Smooth muscle cell (in vitro differentiated cells): ENCODE measurements around the gene MMP15. TPM values are rescaled to one million over a fixed set of nuclear protein-coding genes. Genes with fewer than 3 reads are reported as not detected.

Source experiments
- DNase-seq: peaks from one replicate; lab custom pipeline; 2025; ENCODE audit not compliant: unreplicated experiment; lab: John Stamatoyannopoulos, UW
- H2AFZ ChIP-seq: fragments of 200-600 bp; sonication (generic); 2 replicates; pipeline ENCODE4 v1.6.0; 2016; ENCODE audit warnings: antibody characterized with exemption, low read depth, mild to moderate bottlenecking
- H3F3A ChIP-seq: fragments of 200-600 bp; sonication (generic); 2 replicates; pipeline ENCODE4 v1.6.0; 2017; ENCODE audit warnings: antibody characterized with exemption, low read depth
- H3K27ac ChIP-seq: fragments of 200-600 bp; sonication (generic); 2 replicates; pipeline ENCODE4 v1.5.1; 2016; ENCODE audit warnings: low read depth, mild to moderate bottlenecking
- H3K27me3 ChIP-seq: fragments of 200-600 bp; sonication (generic); 2 replicates; pipeline ENCODE4 v1.6.1; 2016; ENCODE audit warnings: low read depth, mild to moderate bottlenecking
- H3K36me3 ChIP-seq: fragments of 200-600 bp; sonication (generic); 2 replicates; pipeline ENCODE4 v1.5.1; 2016; ENCODE audit warnings: low read depth
- H3K4me1 ChIP-seq: fragments of 200-600 bp; sonication (generic); 2 replicates; pipeline ENCODE4 v1.5.1; 2016; ENCODE audit warnings: low read depth
- H3K4me2 ChIP-seq: fragments of 200-600 bp; sonication (generic); 2 replicates; pipeline ENCODE4 v1.6.0; 2016; ENCODE audit warnings: mild to moderate bottlenecking
- H3K4me3 ChIP-seq: fragments of 200-600 bp; sonication (generic); 2 replicates; pipeline ENCODE4 v1.5.1; 2016; ENCODE audit warnings: mild to moderate bottlenecking
- H3K79me2 ChIP-seq: fragments of 200-600 bp; sonication (generic); 2 replicates; pipeline ENCODE4 v1.6.0; 2016; ENCODE audit warnings: low read depth, mild to moderate bottlenecking
- H3K9ac ChIP-seq: fragments of 200-600 bp; sonication (generic); 2 replicates; pipeline ENCODE4 v1.6.0; 2016; ENCODE audit warnings: low read depth
- H3K9me3 ChIP-seq: fragments of 200-600 bp; sonication (generic); replicated peaks from 2 replicates; pipeline ENCODE4 v1.5.1; 2016; ENCODE audit warnings: low read depth
- H4K20me1 ChIP-seq: fragments of 200-600 bp; sonication (generic); 2 replicates; pipeline ENCODE4 v1.6.0; 2016; ENCODE audit warnings: low read depth
- WGBS: methylation state at CpG from one replicate; pipeline ENCODE4 v1.1.7; 2016; ENCODE audit warnings: low lambda C conversion rate; 5-methylcytosine and 5-hydroxymethylcytosine counted together
- polyA plus RNA-seq: library from polyadenylated mRNA; unstranded; fragments of >200 nt; fragmentation: Nextera tagmentation; extraction: Ambion mirVana; gene quantifications from 2 replicates; pipeline ENCODE4 v1.2.1, GENCODE V29; 2016
- total RNA-seq: library from RNA; depleted of rRNA; stranded (reverse); fragments of >200 nt; gene quantifications from 2 replicates; pipeline ENCODE4 v1.2.3, GENCODE V29; 2014
- TF ChIP-seq, protein P1 (sequence below): fragments of 200-600 bp; sonication (generic); IDR thresholded peaks from 2 replicates; pipeline ENCODE4 v1.5.1; 2017; ENCODE audit warnings: borderline replicate concordance, mild to moderate bottlenecking, antibody characterized with exemption; ENCODE audit not compliant: insufficient read depth, poor library complexity, severe bottlenecking

The MMP15 gene
- total and polyA plus RNA-seq, 2 experiments from 2014 or later = 2.3 to 5.2 TPM

DNA sequence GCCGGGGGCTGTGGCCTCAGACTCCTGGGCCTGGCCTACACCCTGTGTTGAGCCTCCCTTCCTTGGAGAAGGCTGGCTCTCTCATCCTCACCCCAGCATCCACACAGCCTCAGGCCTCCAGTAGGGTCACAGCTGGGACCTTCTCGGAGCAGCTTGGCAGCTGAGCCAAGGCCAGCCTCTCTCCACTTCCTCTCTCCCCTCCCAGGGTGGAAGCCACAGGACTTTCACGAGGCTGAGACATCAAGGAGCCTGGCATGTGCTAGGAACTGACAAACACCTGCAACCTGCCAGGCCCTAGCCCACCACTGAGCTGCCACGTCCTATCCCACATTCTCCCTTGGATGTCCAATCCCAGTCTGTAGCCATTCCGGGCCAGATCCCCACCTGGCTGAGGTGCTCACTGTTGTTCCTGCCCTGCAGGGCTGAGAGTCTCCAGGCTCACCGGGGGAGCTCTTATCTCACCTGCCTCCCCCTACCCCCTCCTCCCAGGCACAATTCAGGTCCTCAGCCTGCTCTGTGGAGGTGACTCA lies 3.1 kb downstream of the MMP15 start:
- WGBS = 71% methylated on average over 6 of the region's 6 CpGs
- DNase-seq = no peak
- H3K4me1 ChIP-seq = peaks cover 20% of the 10 kb centered on the region
- H3K4me2 ChIP-seq = no peak overlapping the region
- TF ChIP-seq, protein P1, sequence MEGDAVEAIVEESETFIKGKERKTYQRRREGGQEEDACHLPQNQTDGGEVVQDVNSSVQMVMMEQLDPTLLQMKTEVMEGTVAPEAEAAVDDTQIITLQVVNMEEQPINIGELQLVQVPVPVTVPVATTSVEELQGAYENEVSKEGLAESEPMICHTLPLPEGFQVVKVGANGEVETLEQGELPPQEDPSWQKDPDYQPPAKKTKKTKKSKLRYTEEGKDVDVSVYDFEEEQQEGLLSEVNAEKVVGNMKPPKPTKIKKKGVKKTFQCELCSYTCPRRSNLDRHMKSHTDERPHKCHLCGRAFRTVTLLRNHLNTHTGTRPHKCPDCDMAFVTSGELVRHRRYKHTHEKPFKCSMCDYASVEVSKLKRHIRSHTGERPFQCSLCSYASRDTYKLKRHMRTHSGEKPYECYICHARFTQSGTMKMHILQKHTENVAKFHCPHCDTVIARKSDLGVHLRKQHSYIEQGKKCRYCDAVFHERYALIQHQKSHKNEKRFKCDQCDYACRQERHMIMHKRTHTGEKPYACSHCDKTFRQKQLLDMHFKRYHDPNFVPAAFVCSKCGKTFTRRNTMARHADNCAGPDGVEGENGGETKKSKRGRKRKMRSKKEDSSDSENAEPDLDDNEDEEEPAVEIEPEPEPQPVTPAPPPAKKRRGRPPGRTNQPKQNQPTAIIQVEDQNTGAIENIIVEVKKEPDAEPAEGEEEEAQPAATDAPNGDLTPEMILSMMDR = no peak
- no peaks in the 10 kb centered on the region for H3K79me2 ChIP-seq
- no peak overlapping the region for H2AFZ ChIP-seq
- H3K27me3 ChIP-seq = peaks cover 8% of the 10 kb centered on the region
- H3K36me3 ChIP-seq = no peaks in the 10 kb centered on the region
- no peaks in the 10 kb centered on the region for H4K20me1 ChIP-seq
- no peaks in the 10 kb centered on the region for H3F3A ChIP-seq
- H3K9ac ChIP-seq = no peak overlapping the region
- H3K27ac ChIP-seq = no peak overlapping the region
- no peaks in the 10 kb centered on the region for H3K9me3 ChIP-seq
- H3K4me3 ChIP-seq = no peak overlapping the region

DNA sequence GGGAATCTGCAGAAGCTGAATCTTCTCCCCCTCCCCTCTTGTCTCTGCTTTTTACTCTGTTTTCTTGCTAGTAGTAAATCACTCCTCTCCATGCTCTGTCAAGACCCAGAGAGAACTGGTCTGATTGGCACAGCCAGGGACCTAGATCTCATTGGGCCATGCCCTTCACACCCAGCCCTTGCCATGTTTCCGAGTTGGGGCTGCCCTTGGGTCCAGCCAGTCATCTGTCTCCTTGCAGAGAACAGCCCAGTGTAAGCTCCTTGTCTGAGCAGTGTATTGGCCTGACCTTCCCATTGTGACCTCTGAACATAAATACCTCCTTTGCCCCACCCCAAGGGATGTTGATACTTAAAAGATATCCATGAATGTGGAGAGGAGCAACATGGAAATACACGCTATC lies 3.9 kb downstream of the MMP15 start:
- Histone ChIP-seq H3K9me3 (no peaks in the 10 kb centered on the region), H3K36me3 (no peaks in the 10 kb centered on the region), H3K79me2 (no peaks in the 10 kb centered on the region), H4K20me1 (no peaks in the 10 kb centered on the region), H3K4me2 (no peak overlapping the region), H3K4me3 (no peak overlapping the region), H3K27ac (no peak overlapping the region), H3K9ac (no peak overlapping the region), H3K27me3 (peaks cover 7% of the 10 kb centered on the region), H3K4me1 (peaks cover 20% of the 10 kb centered on the region), H3F3A (no peaks in the 10 kb centered on the region), H2AFZ (no peak overlapping the region)
- 96% methylated on average over 2 of the region's 2 CpGs for WGBS
- no peak for DNase-seq
- TF ChIP-seq, protein P1 = no peak

DNA sequence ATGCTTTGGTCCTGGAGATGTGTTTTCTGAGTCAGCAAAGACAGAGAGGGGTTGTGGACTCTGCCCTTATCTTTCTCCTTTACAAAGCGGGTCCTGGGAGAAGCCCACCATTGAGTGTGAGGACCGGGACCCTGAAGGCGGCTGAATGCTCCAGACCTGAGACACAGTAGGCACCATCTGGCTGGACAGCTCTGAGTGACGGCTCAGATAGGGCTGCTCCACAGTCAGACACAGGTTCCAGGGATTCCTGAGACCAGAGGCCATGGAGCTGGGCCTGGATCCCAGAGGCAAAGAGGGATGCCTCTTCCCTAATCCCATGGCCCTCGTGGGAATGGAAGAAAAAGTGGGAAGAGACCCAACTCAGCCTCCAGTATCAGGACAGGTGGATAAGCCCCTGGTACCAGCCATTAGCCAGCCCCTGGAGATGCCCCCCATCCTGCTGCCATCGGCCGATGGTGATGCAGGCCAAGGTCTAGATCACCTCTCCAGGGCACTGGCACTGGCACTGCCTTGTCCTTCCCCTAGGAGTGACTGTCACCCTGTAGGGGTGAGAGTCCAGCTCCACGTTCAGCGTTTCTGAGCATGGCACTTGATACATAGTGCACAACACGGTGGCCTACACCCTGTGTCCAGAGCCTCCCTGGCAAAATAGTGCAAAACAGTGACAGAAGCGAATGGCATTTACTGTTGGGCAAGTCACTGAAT lies 4.7 kb downstream of the MMP15 start:
- Histone ChIP-seq H3K4me1 (peaks cover 15% of the 10 kb centered on the region), H3K79me2 (no peaks in the 10 kb centered on the region), H3F3A (no peaks in the 10 kb centered on the region), H3K27me3 (no peaks in the 10 kb centered on the region), H3K9me3 (no peaks in the 10 kb centered on the region), H3K4me2 (no peak overlapping the region), H3K4me3 (no peak overlapping the region), H3K36me3 (no peaks in the 10 kb centered on the region), H4K20me1 (no peaks in the 10 kb centered on the region), H2AFZ (no peak overlapping the region), H3K9ac (no peak overlapping the region), H3K27ac (no peak overlapping the region)
- 91% methylated on average over 11 of the region's 11 CpGs for WGBS
- no peak for DNase-seq
- TF ChIP-seq, protein P1 = no peak
